ENCODE measurements around the gene CXADR.

The CXADR gene

GRCh38 chr21:17536381-17536780, 23.5 kb downstream of the CXADR start:
- Histone ChIP-seq H3F3A (ENCODE audit: control insufficient read depth, insufficient read depth) (no peaks in the 10 kb centered on the region), H3K27ac (ENCODE audit: low read depth, low read length) (no peak overlapping the region), H3K27me3 (ENCODE audit: control insufficient read depth, low read length) (peaks cover 3% of the 10 kb centered on the region; the same call in 1 of the 2 replicates), H3K4me1 (ENCODE audit: control insufficient read depth, low read length) (no peaks in the 10 kb centered on the region), H3K79me2 (ENCODE audit: control insufficient read depth, low read length) (no peaks in the 10 kb centered on the region), H3K4me3 (ENCODE audit: low read length) (no peak overlapping the region), H3K9me3 (ENCODE audit: control insufficient read depth, insufficient read depth, low read length) (no peaks in the 10 kb centered on the region), H3K9me2 (replicated peaks; ENCODE audit: control insufficient read depth, low read length) (no peaks in the 10 kb centered on the region), H3K36me3 (ENCODE audit: control insufficient read depth, low read length) (no peaks in the 10 kb centered on the region), H3K4me2 (ENCODE audit: low read length) (no peak overlapping the region), H4K20me1 (ENCODE audit: control insufficient read depth, insufficient read depth, low read depth, low read length) (no peaks in the 10 kb centered on the region)
- TF ChIP-seq EZH2phosphoT487 (IDR thresholded peaks at IDR 0.05; ENCODE audit: borderline replicate concordance, low read length): no peak

DNA sequence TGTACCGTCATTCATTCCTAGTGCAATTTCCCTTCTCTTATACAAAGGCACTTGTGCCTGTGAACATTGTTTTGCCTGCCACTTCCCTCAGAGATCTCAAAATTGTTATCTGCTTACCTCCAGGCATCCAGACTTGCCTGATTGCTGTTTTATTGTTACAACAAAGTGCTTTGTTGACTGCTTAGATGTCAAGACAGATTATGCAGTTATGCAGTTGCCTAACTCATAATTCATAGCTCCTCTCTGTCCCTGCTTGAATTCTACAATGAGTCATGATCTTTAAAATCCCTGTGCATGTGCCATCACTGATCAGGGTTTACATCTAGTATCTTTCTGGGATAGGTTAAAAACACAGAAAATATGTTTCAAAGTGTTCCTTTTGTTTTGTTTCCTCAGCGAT, 24.5 kb downstream of the CXADR start:
- H3K4me2 ChIP-seq (ENCODE audit: low read length): no peak overlapping the region
- H3K9me3 ChIP-seq (ENCODE audit: control insufficient read depth, insufficient read depth, low read length): no peaks in the 10 kb centered on the region
- H3F3A ChIP-seq (ENCODE audit: control insufficient read depth, insufficient read depth): no peaks in the 10 kb centered on the region
- no peaks in the 10 kb centered on the region for H3K36me3 ChIP-seq (ENCODE audit: control insufficient read depth, low read length)
- H3K79me2 ChIP-seq (ENCODE audit: control insufficient read depth, low read length): no peaks in the 10 kb centered on the region
- H3K4me3 ChIP-seq (ENCODE audit: low read length): no peak overlapping the region
- H3K4me1 ChIP-seq (ENCODE audit: control insufficient read depth, low read length): no peaks in the 10 kb centered on the region
- peaks cover 3% of the 10 kb centered on the region; the same call in 1 of the 2 replicates for H3K27me3 ChIP-seq (ENCODE audit: control insufficient read depth, low read length)
- no peaks in the 10 kb centered on the region for H4K20me1 ChIP-seq (ENCODE audit: control insufficient read depth, insufficient read depth, low read depth, low read length)
- H3K9me2 ChIP-seq (replicated peaks; ENCODE audit: control insufficient read depth, low read length): no peaks in the 10 kb centered on the region
- H3K27ac ChIP-seq (ENCODE audit: low read depth, low read length): no peak overlapping the region
- TF ChIP-seq CTCF (IDR thresholded peaks at IDR 0.05; ENCODE audit: low read depth, low read length, poor library complexity, severe bottlenecking) (no peak), EZH2phosphoT487 (IDR thresholded peaks at IDR 0.05; ENCODE audit: borderline replicate concordance, low read length) (no peak)

DNA sequence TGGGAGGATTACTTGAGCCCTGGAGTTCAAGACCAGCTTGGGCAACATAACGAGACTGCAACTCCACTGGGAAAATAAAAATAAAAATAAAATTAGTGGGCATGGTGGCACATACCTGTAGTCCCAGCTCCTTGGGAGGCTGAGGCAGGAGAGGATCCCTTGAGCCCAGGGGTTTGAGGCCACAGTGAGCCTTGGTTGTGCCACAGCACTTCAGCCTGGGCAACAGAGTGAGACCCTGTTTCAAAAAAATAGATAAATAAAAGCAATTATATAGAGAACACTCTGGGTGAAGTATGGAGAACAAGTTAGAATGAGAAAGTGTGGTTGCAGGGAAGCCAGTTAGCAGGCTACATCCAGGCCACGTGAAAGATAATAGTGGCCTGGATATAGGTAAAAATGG, 25.7 kb downstream of the CXADR start:
- Histone ChIP-seq H3K36me3 (ENCODE audit: control insufficient read depth, low read length) (no peaks in the 10 kb centered on the region), H3K27ac (ENCODE audit: low read depth, low read length) (no peak overlapping the region), H4K20me1 (ENCODE audit: control insufficient read depth, insufficient read depth, low read depth, low read length) (no peaks in the 10 kb centered on the region), H3K4me3 (ENCODE audit: low read length) (no peak overlapping the region), H3K9me3 (ENCODE audit: control insufficient read depth, insufficient read depth, low read length) (no peaks in the 10 kb centered on the region), H3K4me2 (ENCODE audit: low read length) (no peak overlapping the region), H3K27me3 (ENCODE audit: control insufficient read depth, low read length) (peaks cover 3% of the 10 kb centered on the region; the same call in 1 of the 2 replicates), H3K4me1 (ENCODE audit: control insufficient read depth, low read length) (no peaks in the 10 kb centered on the region), H3F3A (ENCODE audit: control insufficient read depth, insufficient read depth) (no peaks in the 10 kb centered on the region), H3K79me2 (ENCODE audit: control insufficient read depth, low read length) (no peaks in the 10 kb centered on the region), H3K9me2 (replicated peaks; ENCODE audit: control insufficient read depth, low read length) (no peaks in the 10 kb centered on the region)
- no peak for TF ChIP-seq CTCF (IDR thresholded peaks at IDR 0.05; ENCODE audit: low read depth, low read length, poor library complexity, severe bottlenecking)
- TF ChIP-seq EZH2phosphoT487 (IDR thresholded peaks at IDR 0.05; ENCODE audit: borderline replicate concordance, low read length): no peak

GRCh38 chr21:17539323-17539722, 26.5 kb downstream of the CXADR start:
- no peaks in the 10 kb centered on the region for H3K9me3 ChIP-seq (ENCODE audit: control insufficient read depth, insufficient read depth, low read length)
- H3K9me2 ChIP-seq (replicated peaks; ENCODE audit: control insufficient read depth, low read length): no peaks in the 10 kb centered on the region
- no peaks in the 10 kb centered on the region for H3K79me2 ChIP-seq (ENCODE audit: control insufficient read depth, low read length)
- TF ChIP-seq EZH2phosphoT487 (IDR thresholded peaks at IDR 0.05; ENCODE audit: borderline replicate concordance, low read length) (no peak), CTCF (IDR thresholded peaks at IDR 0.05; ENCODE audit: low read depth, low read length, poor library complexity, severe bottlenecking) (no peak)
- H4K20me1 ChIP-seq (ENCODE audit: control insufficient read depth, insufficient read depth, low read depth, low read length): no peaks in the 10 kb centered on the region
- H3F3A ChIP-seq (ENCODE audit: control insufficient read depth, insufficient read depth): no peaks in the 10 kb centered on the region
- H3K4me3 ChIP-seq (ENCODE audit: low read length): no peak overlapping the region
- H3K4me1 ChIP-seq (ENCODE audit: control insufficient read depth, low read length): no peaks in the 10 kb centered on the region
- H3K27me3 ChIP-seq (ENCODE audit: control insufficient read depth, low read length): peaks cover 3% of the 10 kb centered on the region; the same call in 1 of the 2 replicates
- H3K27ac ChIP-seq (ENCODE audit: low read depth, low read length): no peak overlapping the region
- no peak overlapping the region for H3K4me2 ChIP-seq (ENCODE audit: low read length)
- no peaks in the 10 kb centered on the region for H3K36me3 ChIP-seq (ENCODE audit: control insufficient read depth, low read length)

All from DOHH2 (cell line).